Omental fat pad (tissue), 4 donors: ENCODE measurements around the gene FAF2. TPM values are rescaled to one million over a fixed set of nuclear protein-coding genes. Genes with fewer than 3 reads are reported as not detected.

ENCODE experiments used
- ATAC-seq: fragments of 150-250 bp; one replicate; pipeline ENCODE4 v1.9.1; 2016; ENCODE audit warnings: mild to moderate bottlenecking, moderate library complexity; ENCODE audit not compliant: low FRiP score
- DNase-seq: peaks from one replicate; pipeline ENCODE4 v3.0.0-alpha.2; 2019; ENCODE audit warnings: low spot score
- CTCF ChIP-seq, 3 donors: fragments of 450-650 bp; IDR thresholded peaks; one replicate each; pipeline ENCODE4 v1.5.1; 2016 to 2017; ENCODE audit warnings: antibody characterized with exemption in 3 of 3, mild to moderate bottlenecking in 3 of 3, moderate library complexity in 2 of 3
- total RNA-seq, 4 donors: library from RNA; depleted of rRNA; stranded (reverse); fragments of >200 nt; gene quantifications; one replicate each; pipeline ENCODE4 v1.1.0, GENCODE V29; 2016

The FAF2 gene
- total RNA-seq, 4 donors from 2014 or later: 27.6 to 31.1 (median 27.8) TPM

GRCh38 chr5:176444742-176445141 is 3.4 kb upstream of the FAF2 start:
- ATAC-seq: no peak
- TF ChIP-seq CTCF (IDR thresholded peaks at IDR 0.05): no peak
- DNase-seq: no peak

- no peak for ATAC-seq
- DNase-seq: no peak
- no peak for TF ChIP-seq CTCF (IDR thresholded peaks at IDR 0.05)
These were observed 2.0 kb upstream of the FAF2 start for GRCh38 chr5:176446028-176446665.

- no peak for ATAC-seq
- TF ChIP-seq CTCF (IDR thresholded peaks at IDR 0.05): no peak
- no peak for DNase-seq
These were observed 1.1 kb upstream of the FAF2 start for GRCh38 chr5:176446884-176447590.

GRCh38 chr5:176447591-176447977 is 601 bp upstream of the FAF2 start:
- TF ChIP-seq CTCF (IDR thresholded peaks at IDR 0.05): no peak
- ATAC-seq (no peak), DNase-seq (no peak)

GRCh38 chr5:176450077-176450476 is 1.9 kb downstream of the FAF2 start:
- DNase-seq (no peak), ATAC-seq (no peak)
- no peak for TF ChIP-seq CTCF (IDR thresholded peaks at IDR 0.05)

- ATAC-seq (no peak), DNase-seq (no peak)
- no peak for TF ChIP-seq CTCF (IDR thresholded peaks at IDR 0.05)
These were observed 6.7 kb downstream of the FAF2 start for GRCh38 chr5:176454724-176455394.
